Endodermal cell (in vitro differentiated cells): ENCODE results near the gene SLC25A45. TPM values are rescaled to one million over a fixed set of nuclear protein-coding genes. Genes with fewer than 3 reads are reported as not detected.
"Not testable (repeated sequence)": the region's sequence is repeated elsewhere in the genome, so short reads cannot be mapped to it uniquely, and the experiment has no call there.

ENCODE experiments used
- DNase-seq: peaks from one replicate; pipeline ENCODE4 v3.0.0-alpha.2; 2017
- H3K27ac ChIP-seq: 2 replicates; pipeline ENCODE4 v1.5.1; 2013; ENCODE audit warnings: mild to moderate bottlenecking, low read depth, low read length, moderate library complexity
- H3K27me3 ChIP-seq: 2 replicates; pipeline ENCODE4 v1.6.1; 2013; ENCODE audit warnings: mild to moderate bottlenecking, low read length, moderate library complexity; ENCODE audit not compliant: insufficient read depth, control insufficient read depth, poor library complexity, severe bottlenecking
- H3K36me3 ChIP-seq: 2 replicates; pipeline ENCODE4 v1.7.0; 2013; ENCODE audit warnings: mild to moderate bottlenecking, low read length, moderate library complexity; ENCODE audit not compliant: control insufficient read depth, insufficient read depth
- H3K4me1 ChIP-seq: one replicate; pipeline ENCODE4 v1.7.0; 2013; ENCODE audit warnings: low read length; ENCODE audit not compliant: control insufficient read depth, insufficient read depth
- H3K4me3 ChIP-seq: 2 replicates; pipeline ENCODE4 v1.5.1; 2013; ENCODE audit warnings: mild to moderate bottlenecking, low read length, moderate library complexity
- H3K9ac ChIP-seq: 2 replicates; pipeline ENCODE4 v1.6.1; 2013; ENCODE audit warnings: mild to moderate bottlenecking, low read length, moderate library complexity; ENCODE audit not compliant: poor library complexity, severe bottlenecking; ENCODE audit errors: extremely low read depth
- H3K9me3 ChIP-seq: 2 replicates; pipeline ENCODE4 v1.6.1; 2013; ENCODE audit warnings: mild to moderate bottlenecking, low read length, moderate library complexity; ENCODE audit not compliant: control insufficient read depth
- H3K27ac Mint-ChIP-seq: 2 replicates; pipeline ENCODE4 v1.8.0; 2020; ENCODE audit warnings: mixed read lengths
- H3K27me3 Mint-ChIP-seq: 2 replicates; pipeline ENCODE4 v1.8.0; 2021; ENCODE audit warnings: mild to moderate bottlenecking, mixed read lengths; ENCODE audit not compliant: insufficient read depth
- H3K36me3 Mint-ChIP-seq: 2 replicates; pipeline ENCODE4 v1.8.0; 2020; ENCODE audit warnings: low read depth, mixed read lengths
- H3K4me1 Mint-ChIP-seq: 2 replicates; pipeline ENCODE4 v1.8.0; 2020; ENCODE audit warnings: mixed read lengths
- H3K4me3 Mint-ChIP-seq: 2 replicates; pipeline ENCODE4 v1.8.0; 2020; ENCODE audit warnings: mild to moderate bottlenecking, moderate library complexity, mixed read lengths
- H3K9me3 Mint-ChIP-seq: 2 replicates; pipeline ENCODE4 v1.8.0; 2020; ENCODE audit warnings: mild to moderate bottlenecking, mixed read lengths
- WGBS, 2 experiments: methylation state at CpG; one replicate each; pipeline versions ENCODE4 v1.1.5 to v1.1.7; 2013; ENCODE audit warnings: missing lambda C conversion rate in 2 of 2, mixed read lengths in 1 of 2; ENCODE audit not compliant: insufficient coverage in 1 of 2, insufficient read length in 1 of 2; 5-methylcytosine and 5-hydroxymethylcytosine counted together
- total RNA-seq, 2 donors: library from RNA; stranded (reverse); fragmentation: NEBNext Ultra II Directional in 1 of 2; extraction: Animal tissue kit (Norgen Biotek cat#: 25700) in 1 of 2; gene quantifications; 2 replicates in 1 of 2; 3 replicates in 1 of 2; pipeline ENCODE4 v1.2.1, GENCODE V29; 2021
- TF ChIP-seq, protein P1 (sequence below): fragments of 200-600 bp; sonication (generic); conservative IDR thresholded peaks from 2 replicates; pipeline ENCODE4 v1.5.0; 2021; ENCODE audit warnings: antibody characterized with exemption, mild to moderate bottlenecking

Gene SLC25A45
- total RNA-seq, 2 donors from 2014 or later: 3.0 to 6.3 TPM

DNA sequence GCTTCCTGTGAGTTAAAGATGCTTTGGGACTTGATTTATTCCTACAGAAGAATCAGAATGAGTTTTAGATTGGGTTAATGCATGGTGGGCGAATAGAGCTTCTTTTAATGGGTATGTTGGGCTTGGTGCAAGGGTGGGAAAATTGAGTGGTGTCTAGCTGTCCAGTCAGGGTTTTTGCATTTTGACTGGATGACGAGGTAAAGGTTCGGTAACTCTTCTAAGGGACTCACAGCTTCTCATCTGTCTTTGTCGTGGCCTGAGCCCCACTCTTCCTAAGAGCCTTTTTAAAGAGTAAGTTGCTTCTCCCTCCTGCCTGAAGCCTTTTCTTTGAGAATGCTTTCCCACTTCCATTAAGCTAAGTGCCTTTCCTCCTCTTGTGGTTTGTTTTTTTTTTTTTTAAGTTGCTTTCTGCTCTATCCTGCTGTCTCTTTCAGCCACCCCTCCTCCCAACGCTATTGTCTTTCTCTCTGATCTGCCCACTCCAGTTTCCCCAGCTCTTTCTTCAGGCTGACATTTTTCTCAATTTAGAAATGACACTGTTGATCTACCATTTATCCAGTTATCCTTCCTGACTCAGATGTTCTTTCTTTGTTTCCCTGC, 47.6 kb downstream of the SLC25A45 start:
- Histone ChIP-seq H3K27me3 (no peaks in the 10 kb centered on the region), H3K9me3 (no peaks in the 10 kb centered on the region), H3K4me1 (no peaks in the 10 kb centered on the region), H3K27ac (no peak overlapping the region), H3K4me3 (peak overlapping the region; percentile 91), H3K36me3 (peaks cover 16% of the 10 kb centered on the region), H3K9ac (peak overlapping the region; percentile 91)
- peak overlapping the region; percentile 96 for H3K4me3 Mint-ChIP-seq
- H3K27me3 Mint-ChIP-seq: no peaks in the 10 kb centered on the region
- H3K27ac Mint-ChIP-seq: peak overlapping the region; percentile 86
- WGBS, 2 experiments: 13 to 25% methylated on average over 5 of the region's 5 CpGs
- peaks cover 5% of the 10 kb centered on the region for H3K36me3 Mint-ChIP-seq
- no peaks in the 10 kb centered on the region for H3K9me3 Mint-ChIP-seq
- H3K4me1 Mint-ChIP-seq: peaks cover 14% of the 10 kb centered on the region
- DNase-seq: no peak
- TF ChIP-seq, protein P1, sequence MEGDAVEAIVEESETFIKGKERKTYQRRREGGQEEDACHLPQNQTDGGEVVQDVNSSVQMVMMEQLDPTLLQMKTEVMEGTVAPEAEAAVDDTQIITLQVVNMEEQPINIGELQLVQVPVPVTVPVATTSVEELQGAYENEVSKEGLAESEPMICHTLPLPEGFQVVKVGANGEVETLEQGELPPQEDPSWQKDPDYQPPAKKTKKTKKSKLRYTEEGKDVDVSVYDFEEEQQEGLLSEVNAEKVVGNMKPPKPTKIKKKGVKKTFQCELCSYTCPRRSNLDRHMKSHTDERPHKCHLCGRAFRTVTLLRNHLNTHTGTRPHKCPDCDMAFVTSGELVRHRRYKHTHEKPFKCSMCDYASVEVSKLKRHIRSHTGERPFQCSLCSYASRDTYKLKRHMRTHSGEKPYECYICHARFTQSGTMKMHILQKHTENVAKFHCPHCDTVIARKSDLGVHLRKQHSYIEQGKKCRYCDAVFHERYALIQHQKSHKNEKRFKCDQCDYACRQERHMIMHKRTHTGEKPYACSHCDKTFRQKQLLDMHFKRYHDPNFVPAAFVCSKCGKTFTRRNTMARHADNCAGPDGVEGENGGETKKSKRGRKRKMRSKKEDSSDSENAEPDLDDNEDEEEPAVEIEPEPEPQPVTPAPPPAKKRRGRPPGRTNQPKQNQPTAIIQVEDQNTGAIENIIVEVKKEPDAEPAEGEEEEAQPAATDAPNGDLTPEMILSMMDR: no peak

DNA sequence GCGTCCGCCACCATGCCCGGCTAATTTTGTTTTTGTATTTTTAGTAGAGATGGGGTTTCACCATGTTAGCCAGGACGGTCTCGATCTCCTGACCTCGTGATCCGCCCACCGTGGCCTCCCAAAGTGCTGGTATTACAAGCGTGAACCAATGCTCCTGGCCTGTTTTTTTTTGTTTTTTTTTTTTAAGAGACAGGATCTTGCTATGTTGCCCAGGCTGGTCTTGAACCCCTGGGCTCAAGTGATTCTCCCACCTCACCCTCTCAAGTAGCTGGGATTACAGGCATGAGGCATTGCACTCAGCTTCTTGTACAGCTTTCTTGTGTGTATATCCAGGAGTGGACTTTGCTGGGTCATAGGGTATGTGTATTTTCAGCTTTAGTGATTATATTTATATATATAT, 49.9 kb downstream of the SLC25A45 start:
- not testable (repeated sequence) for H3K27ac ChIP-seq, H3K36me3 ChIP-seq, H3K4me3 ChIP-seq, H3K9me3 ChIP-seq, H3K4me3 Mint-ChIP-seq, H3K27ac Mint-ChIP-seq, H3K4me1 ChIP-seq, H3K9ac ChIP-seq, H3K9me3 Mint-ChIP-seq, H3K27me3 ChIP-seq, H3K36me3 Mint-ChIP-seq, DNase-seq, H3K27me3 Mint-ChIP-seq
- peaks cover 15% of the 10 kb centered on the region for H3K4me1 Mint-ChIP-seq
- WGBS, 2 experiments: 92 to 95% methylated on average over 6 to 9 of the region's 9 CpGs

DNA sequence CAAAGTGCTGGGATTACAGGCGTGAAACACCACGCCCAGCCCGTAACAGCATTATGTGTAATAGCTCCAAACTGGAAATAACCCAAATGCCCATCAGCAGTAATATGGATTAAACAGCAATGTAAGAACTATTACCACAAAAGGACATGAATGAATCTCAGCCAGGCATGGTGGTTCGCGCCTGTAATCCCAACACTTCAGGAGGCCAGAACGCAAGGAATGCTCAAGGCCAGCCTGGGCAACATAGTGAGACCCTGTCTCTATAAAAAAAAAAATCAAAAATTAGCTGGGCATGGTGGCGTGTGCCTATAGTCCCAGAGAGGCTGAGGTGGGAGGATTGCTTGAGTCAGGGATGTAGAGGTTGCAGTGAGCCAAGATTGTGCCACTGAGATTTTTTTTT, 51.9 kb downstream of the SLC25A45 start:
- DNase-seq: no peak
- Histone ChIP-seq H3K27me3 (no peaks in the 10 kb centered on the region), H3K27ac (no peak overlapping the region), H3K9ac (no peak overlapping the region), H3K4me1 (no peaks in the 10 kb centered on the region), H3K36me3 (no peaks in the 10 kb centered on the region), H3K4me3 (no peak overlapping the region), H3K9me3 (no peaks in the 10 kb centered on the region)
- Mint-ChIP-seq H3K4me1 (peaks cover 14% of the 10 kb centered on the region), H3K27me3 (no peaks in the 10 kb centered on the region), H3K27ac (no peak overlapping the region), H3K36me3 (peaks cover 3% of the 10 kb centered on the region), H3K9me3 (no peaks in the 10 kb centered on the region), H3K4me3 (no peak overlapping the region)
- TF ChIP-seq, protein P1: no peak
- WGBS, 2 experiments: 93 to 98% methylated on average over 4 to 7 of the region's 7 CpGs

DNA sequence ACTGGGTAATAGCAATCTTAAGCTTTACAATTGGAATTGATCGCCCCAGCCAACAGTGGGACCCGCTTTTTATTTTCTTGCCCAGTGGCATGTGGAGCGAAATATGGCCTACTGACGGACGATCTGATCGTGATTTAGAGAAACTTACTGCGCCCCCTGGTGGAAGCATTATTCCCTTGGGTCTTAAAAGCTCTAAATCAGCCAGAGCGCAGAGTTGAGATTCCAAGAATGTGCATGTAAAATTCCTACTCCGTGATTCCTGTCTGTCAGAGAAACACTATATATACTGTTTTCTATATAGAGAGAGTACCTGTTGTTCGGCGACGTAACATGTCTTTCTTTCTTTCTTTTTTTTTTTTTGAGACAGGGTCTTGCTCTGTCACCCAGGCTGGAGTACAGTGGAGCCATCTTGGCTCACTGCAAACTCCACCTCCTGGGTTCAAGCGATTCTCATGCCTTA, 52.5 kb downstream of the SLC25A45 start:
- H3K4me3 Mint-ChIP-seq: no peak overlapping the region
- Histone ChIP-seq H3K36me3 (no peaks in the 10 kb centered on the region), H3K27me3 (no peaks in the 10 kb centered on the region), H3K4me1 (no peaks in the 10 kb centered on the region), H3K27ac (no peak overlapping the region), H3K4me3 (no peak overlapping the region), H3K9me3 (no peaks in the 10 kb centered on the region), H3K9ac (no peak overlapping the region)
- H3K27me3 Mint-ChIP-seq: no peaks in the 10 kb centered on the region
- no peaks in the 10 kb centered on the region for H3K9me3 Mint-ChIP-seq
- H3K4me1 Mint-ChIP-seq: peaks cover 8% of the 10 kb centered on the region
- peak; percentile 92 for DNase-seq
- no peaks in the 10 kb centered on the region for H3K36me3 Mint-ChIP-seq
- no peak overlapping the region for H3K27ac Mint-ChIP-seq
- TF ChIP-seq, protein P1: peak; percentile 93
- 15 to 32% methylated on average over 7 to 13 of the region's 13 CpGs for WGBS, 2 experiments
